Posterior cingulate gyrus (tissue), 11 donors: ENCODE data around the gene MYL7.
"Not testable (repeated sequence)": the region's sequence is repeated elsewhere in the genome, so short reads cannot be mapped to it uniquely, and the experiment has no call there.

Experiments
- DNase-seq, 10 donors: peaks; one replicate each; pipeline versions ENCODE4 v3.0.0 to v3.0.0-alpha.2; 2020 to 2021; ENCODE audit warnings: mixed read lengths in 3 of 10
- intact Hi-C: fragments of 100-400 bp; cut with DNase I; formaldehyde crosslinking; loops from one replicate; pipeline ENCODE4 v1.15.1; 2023

The MYL7 gene

GRCh38 chr7:44139311-44140010 is 1.7 kb downstream of the MYL7 start:
- intact Hi-C loops, result no loop called here
- DNase-seq, result peak in 3 of 10 donors; percentile 33 to 70 (median 45)

GRCh38 chr7:44138698-44139097 is 2.4 kb downstream of the MYL7 start:
- intact Hi-C loops, result no loop called here
- DNase-seq, result peak in 3 of 10 donors; percentile 37 to 61 (median 49)

DNA sequence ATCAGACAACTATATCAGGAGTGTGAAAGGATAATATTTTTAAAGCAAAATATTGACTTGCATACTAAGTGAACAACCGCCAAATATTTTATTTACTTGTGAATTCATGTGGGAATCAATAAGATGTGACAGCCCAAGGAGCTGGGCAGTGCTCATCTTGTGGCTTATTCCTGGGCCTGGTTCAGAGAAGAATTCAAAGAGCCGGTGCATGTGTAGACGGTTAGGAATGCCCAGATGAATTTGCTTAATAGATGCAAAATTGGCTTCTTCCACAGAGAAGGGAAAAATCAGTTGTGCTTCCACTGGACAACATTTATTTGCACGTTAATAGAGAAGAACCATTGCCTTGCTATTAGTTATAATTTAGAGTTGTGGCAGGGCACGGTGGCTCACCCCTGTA is 4.4 kb downstream of the MYL7 start:
- DNase-seq, result no peak
- intact Hi-C loops, result no loop called here

DNA sequence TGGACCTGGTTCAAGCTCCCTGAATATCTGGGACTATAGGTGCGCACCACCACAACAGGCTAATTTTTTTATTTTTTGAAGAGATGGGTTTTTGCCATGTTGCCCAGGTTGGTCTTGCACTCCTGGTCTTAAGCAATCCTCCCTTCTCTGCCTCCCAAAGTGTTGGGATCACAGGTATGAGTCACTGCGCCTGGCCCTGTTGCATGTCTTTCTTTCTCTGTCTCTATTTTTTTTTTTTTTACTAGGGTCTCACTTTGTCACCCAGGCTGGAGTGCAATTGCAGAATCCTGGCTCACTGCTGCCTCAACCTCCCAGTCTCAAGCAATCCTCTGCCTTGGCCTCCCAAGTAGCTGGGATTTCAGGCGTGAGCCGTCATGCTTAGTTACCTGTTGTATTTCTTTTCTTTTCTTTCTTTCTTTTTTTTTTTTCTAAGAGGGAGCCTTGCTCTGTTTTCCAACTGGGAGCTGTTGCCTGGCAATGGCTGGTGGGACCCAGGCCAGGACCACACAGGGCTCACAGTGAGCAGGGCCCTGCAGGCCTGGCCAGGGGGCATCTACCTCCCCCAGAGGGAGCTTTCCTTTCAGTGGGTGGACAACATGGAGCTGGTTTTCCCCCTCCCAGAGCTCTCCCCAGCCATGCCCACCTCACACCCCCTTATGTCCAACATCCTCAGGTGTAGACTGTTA is 6.0 kb downstream of the MYL7 start:
- peak in 1 of 10 donors; percentile 52 for DNase-seq
- intact Hi-C loops, result no loop called here

- DNase-seq, result peak in 1 of 10 donors; percentile 47
- intact Hi-C loops, result no loop called here
Measured at GRCh38 chr7:44133295-44133694, 7.8 kb downstream of the MYL7 start.

DNA sequence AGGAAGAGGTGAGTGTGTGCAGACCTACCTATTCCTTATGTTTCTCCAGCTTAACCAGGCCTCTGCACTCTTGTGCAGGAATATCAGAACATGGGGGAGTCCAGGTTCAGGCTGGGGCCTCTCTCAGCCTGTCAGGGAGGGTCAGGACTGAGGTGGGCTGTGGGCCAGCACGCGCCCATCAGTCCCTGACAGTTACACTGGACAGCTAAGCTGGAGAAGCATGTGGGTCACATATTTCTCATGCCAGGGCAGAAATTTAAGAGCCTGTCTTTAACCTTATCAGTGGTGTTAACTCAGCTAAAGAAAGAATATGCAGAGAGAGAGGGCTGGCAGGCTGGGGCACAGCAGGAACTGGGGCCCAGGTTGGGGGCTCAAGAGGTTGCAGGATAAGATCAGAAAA is 9.1 kb downstream of the MYL7 start:
- DNase-seq, result peak in 1 of 10 donors; percentile 29
- intact Hi-C loops, result no loop called here

DNA sequence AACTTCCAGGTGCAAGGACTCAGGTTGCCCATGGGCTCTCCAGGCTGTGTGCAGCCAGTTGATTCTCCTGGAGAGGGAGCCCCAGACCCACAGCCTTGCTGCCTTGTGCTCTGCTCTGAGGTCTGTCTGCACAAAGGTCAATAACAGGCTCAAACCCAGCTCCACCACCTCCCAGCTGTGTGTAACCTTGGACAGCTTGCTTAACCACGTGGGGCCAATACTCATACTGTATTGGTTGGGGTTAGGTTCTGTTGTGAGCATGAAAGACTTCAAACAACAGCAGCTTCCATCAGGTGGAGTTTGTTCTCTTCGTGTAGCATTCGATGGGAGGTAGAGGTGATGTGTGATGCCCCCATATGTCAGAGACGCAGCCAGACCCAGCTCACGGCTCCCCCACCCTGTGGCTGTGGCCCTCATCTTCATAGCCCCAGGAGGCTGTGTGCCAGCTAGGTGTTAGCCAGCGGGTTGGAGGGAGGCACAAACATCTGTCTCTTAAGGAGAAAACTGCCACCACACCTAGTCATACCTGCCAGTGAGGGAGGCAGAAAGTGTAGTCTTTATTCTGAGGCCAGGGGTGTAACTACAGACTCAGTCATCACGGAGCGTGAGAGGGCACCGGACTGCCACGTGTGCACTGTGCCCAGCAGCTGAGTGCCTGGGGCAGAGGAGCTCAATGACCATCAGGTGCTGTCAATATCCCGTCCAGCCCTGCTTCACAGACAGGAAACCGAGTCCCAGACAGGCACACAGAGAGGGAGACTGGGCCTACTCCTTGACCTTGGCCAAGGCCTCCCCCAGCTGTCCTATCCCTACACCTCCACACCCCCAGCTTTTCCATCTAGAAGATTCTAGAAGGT is 9.7 kb downstream of the MYL7 start:
- intact Hi-C loops, result no loop called here

DNA sequence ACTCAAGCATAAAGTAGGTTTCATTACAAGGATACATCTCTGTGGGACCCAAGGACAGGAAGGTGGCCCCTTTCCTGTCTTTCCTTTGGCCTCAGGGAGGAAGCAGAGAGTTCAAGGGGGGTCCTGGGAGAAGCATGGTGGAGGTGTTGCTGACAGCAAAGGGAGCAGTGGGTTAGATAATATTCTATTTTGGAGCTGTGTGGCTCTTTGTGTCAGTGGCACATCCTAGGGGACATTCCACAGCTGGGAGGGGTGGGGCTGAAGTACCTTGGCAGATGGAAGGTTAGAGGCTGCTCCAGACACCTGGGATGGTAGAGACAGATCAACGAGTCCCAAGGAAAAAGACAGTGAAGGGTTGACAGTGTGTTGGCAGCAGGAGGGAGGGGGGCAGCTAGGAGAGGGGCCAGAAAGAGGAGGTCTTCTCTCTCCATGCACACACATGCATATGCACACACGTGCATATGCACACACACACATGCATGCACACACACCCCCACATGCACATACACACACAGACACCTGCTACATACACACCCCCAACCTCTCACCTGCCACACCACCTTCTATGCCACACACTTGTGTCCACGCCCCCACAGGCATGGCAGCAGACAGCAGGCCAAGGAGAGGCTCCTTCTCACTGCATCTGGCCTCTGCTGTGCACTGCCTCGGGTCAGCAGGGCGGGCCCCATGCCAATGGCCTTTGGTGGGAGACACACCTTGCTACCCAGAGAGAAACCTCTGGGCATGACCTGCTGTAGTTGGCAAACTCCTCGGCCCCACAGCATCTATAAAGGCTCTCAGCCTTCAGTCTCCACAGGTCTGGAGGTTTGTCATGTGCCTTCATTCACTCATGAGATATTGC is 12.2 kb downstream of the MYL7 start:
- intact Hi-C loops, result loop anchor here (10.0 kb wide), 1 partner anchor 66 kb away; no protein-coding TSS in a partner anchor
- peak in 1 of 10 donors; percentile 66 for DNase-seq

More for the DNA sequence above, 9.7 kb downstream of the MYL7 start:
- peak in 1 of 10 donors; percentile 47 for DNase-seq

DNA sequence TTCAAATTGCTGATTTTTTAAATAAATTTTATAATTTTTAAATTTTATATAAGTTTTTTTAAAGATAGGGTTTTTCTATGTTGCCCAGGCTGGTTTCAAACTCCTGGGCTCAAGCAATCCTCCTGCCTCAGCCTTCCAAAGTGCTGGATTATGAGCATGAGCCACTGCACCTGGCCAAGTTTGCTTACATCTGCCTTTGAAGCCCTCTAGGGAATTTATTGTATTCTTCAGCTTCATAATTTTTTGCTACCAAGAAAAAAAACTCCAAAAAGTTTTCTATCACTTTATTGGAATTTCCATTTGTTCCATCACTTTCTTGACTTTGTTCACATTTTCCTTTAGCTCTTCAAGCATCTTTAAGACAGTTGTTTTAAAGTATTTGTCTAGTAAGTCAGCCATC is 14.0 kb downstream of the MYL7 start:
- DNase-seq, result no peak
- intact Hi-C loops, result loop anchor here (10.0 kb wide), 1 partner anchor 68 kb away; no protein-coding TSS in a partner anchor

DNA sequence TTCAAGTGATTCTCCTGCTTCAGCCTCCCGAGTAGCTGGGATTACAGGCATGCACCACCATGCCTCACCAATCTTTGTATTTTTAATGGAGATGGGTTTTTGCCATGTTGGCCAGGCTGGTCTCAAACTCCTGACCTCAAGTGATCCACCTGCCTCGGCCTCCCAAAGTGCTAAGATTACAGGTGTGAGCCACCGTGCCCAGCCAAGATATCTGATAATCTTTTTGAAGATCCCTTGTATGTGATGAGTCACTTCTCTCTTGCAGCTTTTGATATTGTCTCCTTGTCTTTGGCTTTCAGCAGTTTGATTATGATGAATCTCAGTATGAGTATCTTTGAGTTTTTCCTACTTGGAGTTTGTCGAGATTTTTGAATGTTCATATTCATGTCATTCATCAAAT is 14.6 kb downstream of the MYL7 start:
- not testable (repeated sequence) for DNase-seq
- intact Hi-C loops, result loop anchor here (10.0 kb wide), 1 partner anchor 68 kb away; no protein-coding TSS in a partner anchor

DNA sequence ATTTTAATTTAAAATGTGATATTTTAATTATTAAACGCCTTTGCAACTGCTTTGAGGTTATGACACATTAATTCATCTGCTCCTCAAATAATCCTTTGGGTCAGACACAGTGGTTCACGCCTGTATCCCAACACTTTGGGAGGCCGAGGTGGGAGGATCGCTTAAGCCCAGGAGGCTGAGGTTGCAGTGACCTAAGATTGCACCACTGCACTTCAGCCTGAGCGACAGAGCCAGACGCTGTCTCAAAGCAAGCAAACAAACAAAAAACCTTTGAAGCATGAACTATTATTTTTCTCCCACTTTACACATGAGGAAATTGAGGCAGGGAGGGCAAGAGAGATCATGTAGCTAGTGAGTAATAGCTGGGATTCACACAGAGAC is 16.3 kb downstream of the MYL7 start:
- intact Hi-C loops, result loop anchor here (10.0 kb wide), 1 partner anchor 70 kb away; no protein-coding TSS in a partner anchor

DNA sequence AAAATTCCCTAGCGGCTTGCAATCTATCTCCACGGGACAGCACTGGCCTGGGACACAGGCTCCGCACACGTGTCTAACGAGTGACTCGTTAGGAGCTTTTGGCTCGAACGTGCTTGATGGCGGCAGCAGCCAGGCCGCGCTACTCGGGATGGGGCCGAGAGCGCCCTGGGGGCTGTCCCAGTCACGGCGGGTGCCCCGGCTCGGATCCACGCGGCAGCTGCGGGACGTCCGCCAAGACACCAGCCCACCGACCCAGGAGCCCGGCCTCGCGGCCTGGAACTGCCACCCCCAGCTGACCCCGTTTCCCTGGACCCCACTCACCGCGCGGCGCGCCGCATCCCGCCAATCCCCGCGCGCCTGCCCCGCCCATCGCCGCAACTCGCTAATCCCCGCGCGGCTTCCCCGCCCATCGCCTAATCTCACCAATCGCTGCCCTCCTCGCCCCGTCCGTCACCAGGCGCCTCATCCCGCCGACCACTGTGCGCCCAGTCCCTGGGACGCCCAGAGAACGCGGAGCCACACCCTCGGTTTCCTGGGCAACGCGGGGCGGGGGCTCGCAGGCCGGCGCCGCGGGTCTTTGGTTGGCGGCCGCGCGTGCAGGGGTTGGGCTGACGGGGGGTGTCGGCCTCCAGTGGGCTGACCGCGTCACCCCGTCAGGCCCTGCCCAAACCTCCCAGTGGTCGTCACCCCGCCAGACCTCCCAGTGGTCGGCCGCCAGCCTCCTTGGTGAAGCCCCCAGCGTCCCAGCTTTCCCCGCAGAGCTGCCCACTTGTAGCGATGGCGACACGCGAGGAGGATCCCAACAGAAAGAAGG is 17.7 kb downstream of the MYL7 start, which contains the start of gene POLD2:
POLD2 (minus strand) TSS at position 359 of the 814 bp plus-strand sequence. CDS start 1,495 bp downstream, outside the sequence.
- peak; percentile 97 to 100 (median 98) for DNase-seq
- intact Hi-C loops, result loop anchor here (1.0 to 10.0 kb wide), 2 partner anchors 41 to 71 kb away; partner anchors contain the start of gene POLM

More for the DNA sequence above, 16.3 kb downstream of the MYL7 start:
- peak in 1 of 10 donors; percentile 18 for DNase-seq

DNA sequence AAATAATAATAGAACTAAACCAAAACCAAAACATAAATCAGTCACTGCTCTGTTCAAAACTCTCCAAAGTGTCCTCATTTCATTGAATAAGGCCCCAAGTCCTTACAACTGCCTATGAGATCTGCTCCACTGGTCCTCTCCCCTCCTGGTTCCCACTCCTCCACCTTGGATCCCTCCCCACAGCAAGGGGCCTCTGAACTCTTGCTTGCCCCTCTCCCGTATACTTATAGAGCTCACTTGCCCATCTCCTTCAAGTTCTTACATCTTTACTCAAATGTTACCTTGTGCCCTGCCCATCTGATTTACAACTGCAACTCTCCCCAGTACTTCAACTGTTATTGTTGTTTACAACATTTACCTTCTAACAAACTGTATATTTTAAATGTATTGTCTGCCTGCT is 18.6 kb downstream of the MYL7 start:
- intact Hi-C loops, result loop anchor here (10.0 kb wide), 1 partner anchor 72 kb away; no protein-coding TSS in a partner anchor
- DNase-seq, result peak in 1 of 10 donors; percentile 11

GRCh38 chr7:44121761-44122420 is 19.2 kb downstream of the MYL7 start:
- peak in 2 of 10 donors; percentile 41 to 50 for DNase-seq
- intact Hi-C loops, result loop anchor here (10.0 kb wide), 1 partner anchor 73 kb away; no protein-coding TSS in a partner anchor

- intact Hi-C loops, result loop anchor here (10.0 kb wide), 1 partner anchor 74 kb away; no protein-coding TSS in a partner anchor
- DNase-seq, result no peak
Measured at GRCh38 chr7:44120395-44120794, 20.7 kb downstream of the MYL7 start.

DNA sequence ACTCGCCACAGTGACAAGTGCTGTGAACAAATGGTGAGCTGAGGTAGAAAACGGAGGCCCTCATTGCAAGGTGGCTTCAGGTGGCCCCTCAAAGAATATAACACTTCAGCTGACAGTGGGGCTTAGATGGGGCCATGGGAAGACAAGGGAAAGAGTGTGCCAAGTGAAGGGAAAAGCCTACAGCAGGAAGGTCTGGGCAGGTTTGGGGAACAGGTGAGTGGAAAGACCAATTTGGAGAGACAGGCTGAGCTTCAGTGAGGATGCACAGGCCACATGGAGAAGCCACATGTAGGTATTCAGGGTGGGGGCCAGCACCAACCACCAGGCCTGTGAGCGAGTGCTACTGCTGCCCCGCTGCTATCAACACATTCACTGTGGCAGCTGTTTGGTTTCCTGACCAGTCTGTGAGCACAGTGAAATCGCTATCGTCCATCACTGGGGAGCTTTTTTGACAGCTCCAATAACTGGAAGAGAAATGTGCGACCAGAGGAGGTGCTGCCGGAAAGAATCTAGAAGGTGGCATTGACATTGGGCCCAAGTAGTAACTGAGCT is 21.2 kb downstream of the MYL7 start:
- intact Hi-C loops, result loop anchor here (10.0 kb wide), 1 partner anchor 75 kb away; no protein-coding TSS in a partner anchor
- peak in 2 of 10 donors; percentile 43 to 51 for DNase-seq

GRCh38 chr7:44117801-44118429 is 23.2 kb downstream of the MYL7 start:
- peak in 2 of 10 donors; percentile 35 to 76 for DNase-seq
- intact Hi-C loops, result no loop called here
